ENCODE measurements around the gene CARS1. TPM values are rescaled to one million over a fixed set of nuclear protein-coding genes. Genes with fewer than 3 reads are reported as not detected.

Gene CARS1
- polyA plus RNA-seq, 2 donors, result 22.8 to 29.0 TPM

GRCh38 chr11:3089236-3090061, 32.2 kb upstream of the CARS1 start:
- H3K36me3 ChIP-seq (ENCODE audit: control insufficient read depth in 2 of 2, insufficient read depth in 2 of 2, low read length in 1 of 2), result peaks cover 0 to 14% of the 10 kb centered on the region in 2 donors
- H3K4me3 ChIP-seq (ENCODE audit: low read depth in 1 of 2, low read length in 2 of 2), result no peak overlapping the region
- WGBS, 2 donors, result 89 to 90% methylated on average over 25 of the region's 25 CpGs
- no peak overlapping the region for H3K27ac ChIP-seq (ENCODE audit: low read depth in 2 of 2, low read length in 1 of 2)
- no peaks in the 10 kb centered on the region for H3K4me1 ChIP-seq (ENCODE audit: control insufficient read depth in 2 of 2, insufficient read depth in 2 of 2, low read length in 1 of 2)
- peaks cover 0 to 3% of the 10 kb centered on the region in 2 donors for H3K9me3 ChIP-seq (ENCODE audit: control insufficient read depth in 2 of 2, insufficient read depth in 1 of 2, low read depth in 1 of 2, low read length in 1 of 2)
- H3K27me3 ChIP-seq (ENCODE audit: control insufficient read depth in 1 of 2, insufficient read depth in 2 of 2, low read length in 2 of 2), result no peaks in the 10 kb centered on the region

GRCh38 chr11:3088806-3089205, 31.6 kb upstream of the CARS1 start:
- WGBS, 2 donors, result 85 to 90% methylated on average over 14 of the region's 14 CpGs
- Histone ChIP-seq H3K27me3 (ENCODE audit: control insufficient read depth in 1 of 2, insufficient read depth in 2 of 2, low read length in 2 of 2) (no peaks in the 10 kb centered on the region), H3K4me3 (ENCODE audit: low read depth in 1 of 2, low read length in 2 of 2) (no peak overlapping the region), H3K36me3 (ENCODE audit: control insufficient read depth in 2 of 2, insufficient read depth in 2 of 2, low read length in 1 of 2) (peaks cover 0 to 9% of the 10 kb centered on the region in 2 donors), H3K27ac (ENCODE audit: low read depth in 2 of 2, low read length in 1 of 2) (no peak overlapping the region), H3K4me1 (ENCODE audit: control insufficient read depth in 2 of 2, insufficient read depth in 2 of 2, low read length in 1 of 2) (no peaks in the 10 kb centered on the region), H3K9me3 (ENCODE audit: control insufficient read depth in 2 of 2, insufficient read depth in 1 of 2, low read depth in 1 of 2, low read length in 1 of 2) (peaks cover 0 to 3% of the 10 kb centered on the region in 2 donors)

- H3K36me3 ChIP-seq (ENCODE audit: control insufficient read depth in 2 of 2, insufficient read depth in 2 of 2, low read length in 1 of 2), result peaks cover 0 to 2% of the 10 kb centered on the region in 2 donors
- no peaks in the 10 kb centered on the region for H3K4me1 ChIP-seq (ENCODE audit: control insufficient read depth in 2 of 2, insufficient read depth in 2 of 2, low read length in 1 of 2)
- 75 to 82% methylated on average over 21 to 24 of the region's 24 CpGs for WGBS, 2 donors
- no peak overlapping the region for H3K4me3 ChIP-seq (ENCODE audit: low read depth in 1 of 2, low read length in 2 of 2)
- H3K27me3 ChIP-seq (ENCODE audit: control insufficient read depth in 1 of 2, insufficient read depth in 2 of 2, low read length in 2 of 2), result no peaks in the 10 kb centered on the region
- no peak overlapping the region for H3K27ac ChIP-seq (ENCODE audit: low read depth in 2 of 2, low read length in 1 of 2)
- H3K9me3 ChIP-seq (ENCODE audit: control insufficient read depth in 2 of 2, insufficient read depth in 1 of 2, low read depth in 1 of 2, low read length in 1 of 2), result peaks cover 0 to under 1% of the 10 kb centered on the region in 2 donors
Observed at GRCh38 chr11:3087821-3088800, 30.9 kb upstream of the CARS1 start.

- H3K27ac ChIP-seq (ENCODE audit: low read depth in 2 of 2, low read length in 1 of 2), result no peak overlapping the region
- H3K4me3 ChIP-seq (ENCODE audit: low read depth in 1 of 2, low read length in 2 of 2), result no peak overlapping the region
- H3K9me3 ChIP-seq (ENCODE audit: control insufficient read depth in 2 of 2, insufficient read depth in 1 of 2, low read depth in 1 of 2, low read length in 1 of 2), result no peaks in the 10 kb centered on the region
- WGBS, 2 donors, result 90 to 93% methylated on average over 11 of the region's 11 CpGs
- H3K36me3 ChIP-seq (ENCODE audit: control insufficient read depth in 2 of 2, insufficient read depth in 2 of 2, low read length in 1 of 2), result no peaks in the 10 kb centered on the region
- no peaks in the 10 kb centered on the region for H3K4me1 ChIP-seq (ENCODE audit: control insufficient read depth in 2 of 2, insufficient read depth in 2 of 2, low read length in 1 of 2)
- H3K27me3 ChIP-seq (ENCODE audit: control insufficient read depth in 1 of 2, insufficient read depth in 2 of 2, low read length in 2 of 2), result no peaks in the 10 kb centered on the region
Observed at GRCh38 chr11:3087373-3087772, 30.1 kb upstream of the CARS1 start.

GRCh38 chr11:3086671-3087150, 29.5 kb upstream of the CARS1 start:
- no peak overlapping the region for H3K4me3 ChIP-seq (ENCODE audit: low read depth in 1 of 2, low read length in 2 of 2)
- WGBS, 2 donors, result 59 to 60% methylated on average over 9 of the region's 9 CpGs
- H3K9me3 ChIP-seq (ENCODE audit: control insufficient read depth in 2 of 2, insufficient read depth in 1 of 2, low read depth in 1 of 2, low read length in 1 of 2), result no peaks in the 10 kb centered on the region
- no peak overlapping the region for H3K27ac ChIP-seq (ENCODE audit: low read depth in 2 of 2, low read length in 1 of 2)
- H3K4me1 ChIP-seq (ENCODE audit: control insufficient read depth in 2 of 2, insufficient read depth in 2 of 2, low read length in 1 of 2), result no peaks in the 10 kb centered on the region
- no peaks in the 10 kb centered on the region for H3K27me3 ChIP-seq (ENCODE audit: control insufficient read depth in 1 of 2, insufficient read depth in 2 of 2, low read length in 2 of 2)
- no peaks in the 10 kb centered on the region for H3K36me3 ChIP-seq (ENCODE audit: control insufficient read depth in 2 of 2, insufficient read depth in 2 of 2, low read length in 1 of 2)

DNA sequence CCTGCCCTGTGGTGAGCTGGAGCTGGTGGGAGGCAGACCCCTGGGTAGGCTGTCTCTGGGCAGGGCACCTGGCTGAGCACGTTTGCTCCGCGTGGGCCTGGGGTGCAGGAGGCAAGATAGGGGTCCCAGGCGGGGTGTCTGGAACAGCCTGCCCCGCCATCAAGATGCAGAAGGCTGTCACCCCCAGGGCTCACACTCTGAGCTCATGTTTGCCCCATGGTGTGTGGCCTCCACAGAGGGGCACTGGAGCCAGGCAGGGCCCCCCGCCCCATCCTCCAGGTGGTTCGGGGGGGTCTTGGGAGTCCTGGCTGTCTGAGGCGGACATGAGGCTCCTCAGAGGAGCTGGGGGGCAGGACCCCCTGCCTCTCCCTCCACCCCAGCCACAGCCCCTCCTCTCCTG, 28.9 kb upstream of the CARS1 start:
- Histone ChIP-seq H3K4me1 (ENCODE audit: control insufficient read depth in 2 of 2, insufficient read depth in 2 of 2, low read length in 1 of 2) (no peaks in the 10 kb centered on the region), H3K9me3 (ENCODE audit: control insufficient read depth in 2 of 2, insufficient read depth in 1 of 2, low read depth in 1 of 2, low read length in 1 of 2) (no peaks in the 10 kb centered on the region), H3K36me3 (ENCODE audit: control insufficient read depth in 2 of 2, insufficient read depth in 2 of 2, low read length in 1 of 2) (no peaks in the 10 kb centered on the region), H3K4me3 (ENCODE audit: low read depth in 1 of 2, low read length in 2 of 2) (no peak overlapping the region), H3K27me3 (ENCODE audit: control insufficient read depth in 1 of 2, insufficient read depth in 2 of 2, low read length in 2 of 2) (no peaks in the 10 kb centered on the region), H3K27ac (ENCODE audit: low read depth in 2 of 2, low read length in 1 of 2) (no peak overlapping the region)
- WGBS, 2 donors, result 68 to 72% methylated on average over 8 of the region's 8 CpGs

- Histone ChIP-seq H3K36me3 (ENCODE audit: control insufficient read depth in 2 of 2, insufficient read depth in 2 of 2, low read length in 1 of 2) (no peaks in the 10 kb centered on the region), H3K27me3 (ENCODE audit: control insufficient read depth in 1 of 2, insufficient read depth in 2 of 2, low read length in 2 of 2) (no peaks in the 10 kb centered on the region)
- 59 to 61% methylated on average over 5 of the region's 5 CpGs for WGBS, 2 donors
Observed at GRCh38 chr11:3085052-3085451, 27.8 kb upstream of the CARS1 start.

DNA sequence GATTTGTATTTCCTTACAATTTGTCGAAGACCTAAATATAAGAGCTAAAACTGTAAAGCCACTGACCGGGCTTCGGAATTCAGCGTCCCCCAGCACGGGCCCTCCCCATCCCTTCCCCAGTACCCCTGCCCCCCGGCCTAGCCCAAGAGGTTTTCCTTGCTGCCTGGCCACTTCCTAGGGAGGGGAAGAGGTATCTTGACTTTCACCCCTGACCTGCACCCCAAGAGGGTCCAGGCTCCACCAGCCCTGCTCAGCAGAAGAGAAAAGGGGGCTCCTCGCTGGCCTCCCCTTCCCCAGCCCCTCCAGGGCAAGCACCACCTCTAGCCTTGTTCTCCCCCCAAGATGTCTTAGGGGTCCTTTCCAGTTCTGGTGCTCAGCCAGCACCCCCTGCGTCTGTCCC, 26.1 kb upstream of the CARS1 start:
- Histone ChIP-seq H3K27ac (ENCODE audit: low read depth in 2 of 2, low read length in 1 of 2) (no peak overlapping the region), H3K4me1 (ENCODE audit: control insufficient read depth in 2 of 2, insufficient read depth in 2 of 2, low read length in 1 of 2) (no peaks in the 10 kb centered on the region), H3K4me3 (ENCODE audit: low read depth in 1 of 2, low read length in 2 of 2) (no peak overlapping the region), H3K9me3 (ENCODE audit: control insufficient read depth in 2 of 2, insufficient read depth in 1 of 2, low read depth in 1 of 2, low read length in 1 of 2) (no peaks in the 10 kb centered on the region), H3K36me3 (ENCODE audit: control insufficient read depth in 2 of 2, insufficient read depth in 2 of 2, low read length in 1 of 2) (no peaks in the 10 kb centered on the region), H3K27me3 (ENCODE audit: control insufficient read depth in 1 of 2, insufficient read depth in 2 of 2, low read length in 2 of 2) (no peaks in the 10 kb centered on the region)
- 73 to 82% methylated on average over 8 of the region's 8 CpGs for WGBS, 2 donors

More at GRCh38 chr11:3085052-3085451, 27.8 kb upstream of the CARS1 start:
- Histone ChIP-seq H3K4me1 (ENCODE audit: control insufficient read depth in 2 of 2, insufficient read depth in 2 of 2, low read length in 1 of 2) (no peaks in the 10 kb centered on the region), H3K27ac (ENCODE audit: low read depth in 2 of 2, low read length in 1 of 2) (no peak overlapping the region), H3K4me3 (ENCODE audit: low read depth in 1 of 2, low read length in 2 of 2) (no peak overlapping the region), H3K9me3 (ENCODE audit: control insufficient read depth in 2 of 2, insufficient read depth in 1 of 2, low read depth in 1 of 2, low read length in 1 of 2) (no peaks in the 10 kb centered on the region)

- 89 to 91% methylated on average over 6 of the region's 6 CpGs for WGBS, 2 donors
- Histone ChIP-seq H3K9me3 (ENCODE audit: control insufficient read depth in 2 of 2, insufficient read depth in 1 of 2, low read depth in 1 of 2, low read length in 1 of 2) (no peaks in the 10 kb centered on the region), H3K4me3 (ENCODE audit: low read depth in 1 of 2, low read length in 2 of 2) (no peak overlapping the region), H3K27me3 (ENCODE audit: control insufficient read depth in 1 of 2, insufficient read depth in 2 of 2, low read length in 2 of 2) (no peaks in the 10 kb centered on the region), H3K27ac (ENCODE audit: low read depth in 2 of 2, low read length in 1 of 2) (no peak overlapping the region), H3K4me1 (ENCODE audit: control insufficient read depth in 2 of 2, insufficient read depth in 2 of 2, low read length in 1 of 2) (no peaks in the 10 kb centered on the region), H3K36me3 (ENCODE audit: control insufficient read depth in 2 of 2, insufficient read depth in 2 of 2, low read length in 1 of 2) (no peaks in the 10 kb centered on the region)
Observed at GRCh38 chr11:3081386-3081751, 24.1 kb upstream of the CARS1 start.
